K562 (cell line): ENCODE measurements around the gene CCDC174.

Experiments
- CREB1 ChIP-seq, 2 experiments: sonication (generic) in 1 of 2; formaldehyde crosslinking in 1 of 2; IDR thresholded peaks; 2 replicates each; pipeline versions ENCODE4 v1.6.1 to v1.8.0; 2012 to 2022; ENCODE audit warnings: inconsistent platforms in 1 of 2, mild to moderate bottlenecking in 1 of 2, missing genetic modification reagents in 1 of 2, moderate library complexity in 1 of 2
- CTCF ChIP-seq, 3 experiments: IDR thresholded peaks in 2 of 3; conservative IDR thresholded peaks in 1 of 3; 2 replicates each; pipeline ENCODE4 v1.5.1; 2011 to 2012; ENCODE audit warnings: low read length in 3 of 3, mild to moderate bottlenecking in 3 of 3, control low read depth in 2 of 3, improper control_type of control experiment in 1 of 3, inconsistent platforms in 1 of 3, low read depth in 1 of 3, mixed read lengths in 1 of 3, moderate library complexity in 1 of 3; ENCODE audit not compliant: insufficient read depth in 2 of 3
- GABPB1 ChIP-seq: sonication (generic); formaldehyde crosslinking; IDR thresholded peaks from 2 replicates; pipeline ENCODE4 v1.8.0; 2022; ENCODE audit warnings: mild to moderate bottlenecking, missing genetic modification reagents
- GTF2F1 ChIP-seq: IDR thresholded peaks from 2 replicates; pipeline ENCODE4 v1.6.1; 2011; ENCODE audit warnings: low read depth, low read length, improper control_type of control experiment
- HEY1 ChIP-seq: fragments of 250-450 bp; sonication (Bioruptor Pico); IDR thresholded peaks from 2 replicates; pipeline ENCODE4 v1.5.0; 2020; ENCODE audit warnings: mild to moderate bottlenecking, moderate library complexity, borderline replicate concordance
- JUNB ChIP-seq: fragments of 450-650 bp; formaldehyde crosslinking; conservative IDR thresholded peaks from 2 replicates; pipeline ENCODE4 v1.4.0; 2020; ENCODE audit warnings: mild to moderate bottlenecking
- MEF2D ChIP-seq: conservative IDR thresholded peaks from 2 replicates; pipeline ENCODE4 v1.6.1; 2016; ENCODE audit warnings: low read depth, missing genetic modification characterization, missing compliant biosample characterization
- POLR2AphosphoS5 ChIP-seq: IDR thresholded peaks from 2 replicates; pipeline ENCODE4 v1.6.1; 2011; ENCODE audit warnings: mild to moderate bottlenecking, low read depth, low read length, moderate library complexity; ENCODE audit not compliant: control insufficient read depth, insufficient read depth
- RBBP5 ChIP-seq: fragments of 200-600 bp; sonication (generic); IDR thresholded peaks from 2 replicates; pipeline ENCODE4 v1.6.1; 2012; ENCODE audit warnings: borderline replicate concordance, mild to moderate bottlenecking, low read length, control low read depth, inconsistent platforms; ENCODE audit not compliant: insufficient read depth, poor library complexity, severe bottlenecking
- STAG1 ChIP-seq: sonication (generic); formaldehyde crosslinking; IDR thresholded peaks from 2 replicates; pipeline ENCODE4 v1.5.0; 2020; ENCODE audit warnings: missing genetic modification reagents, borderline replicate concordance
- ZBTB26 ChIP-seq: fragments of 450-650 bp; formaldehyde crosslinking; IDR thresholded peaks from 2 replicates; pipeline ENCODE4 v1.4.0; 2022; ENCODE audit warnings: missing genetic modification characterization
- ZNF280B ChIP-seq: fragments of 250-450 bp; sonication (Bioruptor Pico); IDR thresholded peaks from 2 replicates; pipeline ENCODE4 v1.5.1; 2021; ENCODE audit warnings: mild to moderate bottlenecking
- ZNF780A ChIP-seq: fragments of 250-450 bp; sonication (Bioruptor Pico); IDR thresholded peaks from 2 replicates; pipeline ENCODE4 v1.5.0; 2021; ENCODE audit warnings: mild to moderate bottlenecking

GRCh38 chr3:14633417-14633816 is 18.1 kb upstream of the CCDC174 start:
- TF ChIP-seq GTF2F1 (no peak), MEF2D (tag) (no peak), ZNF280B (CRISPR knock-in tag) (no peak), CREB1 (IDR thresholded peaks at IDR 0.05) (no peak), CREB1 (CRISPR knock-in tag; IDR thresholded peaks at IDR 0.05) (no peak), CTCF (IDR thresholded peaks at IDR 0.05 in 2 of 3, conservative IDR thresholded peaks at IDR 0.05 in 1 of 3; ENCODE audit: insufficient read depth in 2 of 3, low read depth in 1 of 3, low read length in 3 of 3) (no peak), RBBP5 (no peak), HEY1 (CRISPR knock-in tag) (no peak), POLR2AphosphoS5 (no peak), STAG1 (CRISPR knock-in tag) (no peak), ZNF780A (no peak), ZBTB26 (CRISPR knock-in tag) (no peak), GABPB1 (CRISPR knock-in tag) (no peak), JUNB (no peak)
